Ascending aorta (tissue), 2 donors: ENCODE results near the gene MLLT11. TPM values are rescaled to one million over a fixed set of nuclear protein-coding genes. Genes with fewer than 3 reads are reported as not detected.

Source experiments
- DNase-seq, 2 donors: peaks; one replicate each; pipeline ENCODE4 v3.0.0-alpha.2; 2019; ENCODE audit warnings: low spot score in 2 of 2
- H3K27ac ChIP-seq, 2 donors: fragments of 200-600 bp; sonication (generic); one replicate each; pipeline ENCODE4 v1.5.1; 2016 to 2017; ENCODE audit warnings: mild to moderate bottlenecking in 1 of 2
- H3K27me3 ChIP-seq: fragments of 200-600 bp; sonication (generic); one replicate; pipeline ENCODE4 v1.5.1; 2017
- H3K36me3 ChIP-seq, 2 donors: fragments of 200-600 bp; sonication (generic); one replicate each; pipeline ENCODE4 v1.5.1; 2016
- H3K4me1 ChIP-seq, 2 donors: fragments of 200-600 bp; sonication (generic); one replicate each; pipeline ENCODE4 v1.5.1; 2016 to 2017; ENCODE audit warnings: mild to moderate bottlenecking in 1 of 2
- H3K4me3 ChIP-seq, 2 donors: fragments of 200-600 bp; sonication (generic); one replicate each; pipeline ENCODE4 v1.5.1; 2016 to 2017; ENCODE audit warnings: mild to moderate bottlenecking in 1 of 2
- H3K9me3 ChIP-seq, 2 donors: fragments of 200-600 bp; sonication (generic); one replicate each; pipeline ENCODE4 v1.5.1; 2016
- intact Hi-C: fragments of 100-400 bp; cut with DNase I; formaldehyde crosslinking; loops from one replicate; pipeline ENCODE4 v1.15.1; 2023
- total RNA-seq: library from RNA; depleted of rRNA; stranded (reverse); fragments of >200 nt; gene quantifications from one replicate; pipeline ENCODE4 v1.1.0, GENCODE V29; 2016
- TF ChIP-seq, protein P1 (sequence below), 3 experiments: fragments of 200-600 bp in 2 of 3; fragments of 450-650 bp in 1 of 3; sonication (generic) in 2 of 3; IDR thresholded peaks; one replicate each; pipeline ENCODE4 v1.5.1; 2016 to 2019; ENCODE audit warnings: antibody characterized with exemption in 3 of 3, mild to moderate bottlenecking in 1 of 3, moderate library complexity in 1 of 3

The MLLT11 gene
- total RNA-seq, 1 donor from 2014 or later, result 3.6 TPM

DNA sequence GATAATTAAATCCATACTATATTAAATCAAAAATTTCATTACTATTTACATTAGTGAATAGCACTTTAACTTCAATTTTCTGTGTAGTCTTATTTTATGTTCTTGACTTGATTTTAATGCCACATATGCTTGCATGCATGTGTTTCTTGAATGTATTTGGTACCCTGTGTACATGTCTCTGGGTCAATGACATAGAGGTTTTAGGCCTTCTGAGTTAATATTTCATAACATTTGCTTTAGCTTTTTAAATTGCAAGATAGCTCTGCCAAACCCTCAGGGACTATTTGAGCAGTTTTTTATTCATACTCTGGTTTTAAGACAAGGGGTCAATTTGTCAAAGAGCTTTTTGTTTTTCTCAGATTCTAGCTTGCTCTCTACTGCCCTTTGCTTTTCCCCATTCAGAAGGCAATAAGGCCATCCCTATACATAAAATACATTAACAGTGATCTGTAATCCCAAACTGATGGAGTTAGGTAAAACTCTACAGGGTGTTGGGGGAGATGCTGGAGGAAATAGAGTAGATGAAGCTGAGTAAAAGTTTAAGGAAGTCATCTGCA lies 5.0 kb downstream of the MLLT11 start:
- no peak for DNase-seq
- Histone ChIP-seq H3K4me1 (peaks cover 0 to 13% of the 10 kb centered on the region in 2 donors), H3K9me3 (no peaks in the 10 kb centered on the region), H3K4me3 (no peak overlapping the region), H3K27ac (no peak overlapping the region), H3K27me3 (no peaks in the 10 kb centered on the region), H3K36me3 (no peaks in the 10 kb centered on the region)
- intact Hi-C loops, result no loop called here
- TF ChIP-seq, protein P1, sequence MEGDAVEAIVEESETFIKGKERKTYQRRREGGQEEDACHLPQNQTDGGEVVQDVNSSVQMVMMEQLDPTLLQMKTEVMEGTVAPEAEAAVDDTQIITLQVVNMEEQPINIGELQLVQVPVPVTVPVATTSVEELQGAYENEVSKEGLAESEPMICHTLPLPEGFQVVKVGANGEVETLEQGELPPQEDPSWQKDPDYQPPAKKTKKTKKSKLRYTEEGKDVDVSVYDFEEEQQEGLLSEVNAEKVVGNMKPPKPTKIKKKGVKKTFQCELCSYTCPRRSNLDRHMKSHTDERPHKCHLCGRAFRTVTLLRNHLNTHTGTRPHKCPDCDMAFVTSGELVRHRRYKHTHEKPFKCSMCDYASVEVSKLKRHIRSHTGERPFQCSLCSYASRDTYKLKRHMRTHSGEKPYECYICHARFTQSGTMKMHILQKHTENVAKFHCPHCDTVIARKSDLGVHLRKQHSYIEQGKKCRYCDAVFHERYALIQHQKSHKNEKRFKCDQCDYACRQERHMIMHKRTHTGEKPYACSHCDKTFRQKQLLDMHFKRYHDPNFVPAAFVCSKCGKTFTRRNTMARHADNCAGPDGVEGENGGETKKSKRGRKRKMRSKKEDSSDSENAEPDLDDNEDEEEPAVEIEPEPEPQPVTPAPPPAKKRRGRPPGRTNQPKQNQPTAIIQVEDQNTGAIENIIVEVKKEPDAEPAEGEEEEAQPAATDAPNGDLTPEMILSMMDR (IDR thresholded peaks at IDR 0.05), result no peak

DNA sequence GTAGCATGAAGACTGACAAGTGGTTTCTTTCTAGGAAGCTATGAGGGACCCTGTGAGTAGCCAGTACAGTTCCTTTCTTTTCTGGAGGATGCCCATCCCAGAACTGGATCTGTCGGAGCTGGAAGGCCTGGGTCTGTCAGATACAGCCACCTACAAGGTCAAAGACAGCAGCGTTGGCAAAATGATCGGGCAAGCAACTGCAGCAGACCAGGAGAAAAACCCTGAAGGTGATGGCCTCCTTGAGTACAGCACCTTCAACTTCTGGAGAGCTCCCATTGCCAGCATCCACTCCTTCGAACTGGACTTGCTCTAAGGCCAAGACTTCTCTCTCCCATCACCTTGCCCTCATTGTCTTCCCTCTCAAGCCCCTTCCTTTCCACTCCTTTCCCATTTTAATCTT lies 7.0 kb downstream of the MLLT11 start:
- DNase-seq, result peak in 1 of 2 donors; percentile 37
- intact Hi-C loops, result no loop called here
- H3K27me3 ChIP-seq, result no peaks in the 10 kb centered on the region
- no peaks in the 10 kb centered on the region for H3K9me3 ChIP-seq
- no peak overlapping the region for H3K4me3 ChIP-seq
- H3K36me3 ChIP-seq, result no peaks in the 10 kb centered on the region
- no peak overlapping the region for H3K27ac ChIP-seq
- TF ChIP-seq, protein P1 (IDR thresholded peaks at IDR 0.05), result no peak
- H3K4me1 ChIP-seq, result peaks cover 0 to 15% of the 10 kb centered on the region in 2 donors

DNA sequence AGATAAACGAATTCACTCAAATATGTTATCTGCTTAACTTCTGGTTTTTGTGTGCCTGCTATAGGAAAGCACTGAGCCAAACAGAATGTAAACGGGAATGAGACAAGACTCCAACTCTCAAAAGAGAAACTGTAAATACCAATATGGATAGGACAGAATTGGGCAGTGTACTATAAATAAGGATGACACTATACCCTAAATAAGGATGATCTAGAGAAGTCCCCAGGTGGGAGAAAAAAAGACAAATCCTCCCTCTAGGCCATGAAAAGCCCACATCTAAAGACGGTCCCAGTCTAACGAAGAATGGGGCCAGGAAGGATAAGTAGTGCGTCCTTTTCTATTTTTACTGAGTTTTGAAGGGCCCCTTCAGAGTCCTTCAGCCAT lies 8.9 kb downstream of the MLLT11 start:
- Histone ChIP-seq H3K9me3 (no peaks in the 10 kb centered on the region), H3K36me3 (no peaks in the 10 kb centered on the region), H3K4me3 (peak overlapping the region in 1 of 2 donors; percentile 88), H3K27ac (peak overlapping the region; percentile 98 to 99), H3K4me1 (peaks cover 0 to 5% of the 10 kb centered on the region in 2 donors), H3K27me3 (no peaks in the 10 kb centered on the region)
- intact Hi-C loops, result no loop called here
- TF ChIP-seq, protein P1 (IDR thresholded peaks at IDR 0.05), result no peak
- DNase-seq, result no peak

DNA sequence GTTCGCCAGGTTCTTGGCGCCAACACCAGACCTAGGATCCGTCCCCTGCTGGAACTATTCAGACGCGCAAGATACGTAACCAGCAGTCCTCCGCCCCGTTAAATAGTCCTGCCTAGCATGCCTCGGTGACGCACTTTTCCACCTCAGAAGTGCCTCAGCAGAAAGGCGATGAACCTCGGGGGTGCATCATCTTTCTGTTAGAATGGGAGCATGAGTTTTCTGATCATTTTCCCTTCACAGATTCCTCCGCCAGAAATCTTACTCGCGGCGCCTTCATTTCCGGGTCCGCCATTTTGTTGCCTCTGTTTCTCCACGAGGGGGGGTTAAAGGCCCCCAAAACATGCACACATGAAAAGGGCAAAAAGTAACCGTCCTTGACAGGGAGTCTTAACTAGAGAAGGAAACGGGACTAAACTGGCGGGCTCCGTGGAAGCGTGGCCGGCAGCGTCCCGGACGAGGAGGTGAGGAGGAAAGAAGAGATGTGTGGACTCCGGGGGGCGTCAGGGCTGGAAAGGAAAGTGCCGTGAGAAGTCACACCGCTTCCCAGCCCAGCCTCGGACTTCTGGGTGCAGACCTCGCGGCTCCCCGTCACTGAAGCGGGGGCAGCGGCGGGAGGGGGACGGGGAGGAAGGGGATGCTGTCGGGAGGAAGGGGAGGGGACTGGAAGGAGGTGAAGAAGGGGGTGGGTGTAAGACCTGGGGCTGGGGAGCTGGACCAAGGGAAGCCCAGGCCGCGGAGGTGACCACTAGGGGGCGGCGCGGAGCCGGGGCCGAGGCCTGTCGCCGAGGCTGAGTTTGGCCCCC lies 10.5 kb downstream of the MLLT11 start, which contains the start of gene GABPB2:
TSS of gene GABPB2 (plus strand) at position 288 of the 803 bp plus-strand sequence. CDS start 17,429 bp downstream, outside the sequence.
- H3K4me1 ChIP-seq, result peaks cover 0 to 5% of the 10 kb centered on the region in 2 donors
- TF ChIP-seq, protein P1 (IDR thresholded peaks at IDR 0.05), result peak; percentile 79 to 91 (median 85)
- H3K27ac ChIP-seq, result peak within 1 kb of the TSS; percentile 98 to 99
- H3K9me3 ChIP-seq, result no peaks in the 10 kb centered on the region
- no peaks in the 10 kb centered on the region for H3K27me3 ChIP-seq
- intact Hi-C loops, result loop anchor here (1.0 to 5.0 kb wide), 5 partner anchors 11 to 708 kb away; partner anchors contain the start of genes CDC42SE1, LYSMD1, PRUNE1 and RPRD2
- H3K4me3 ChIP-seq, result peak within 1 kb of the TSS; percentile 58 to 88
- peak; percentile 80 to 97 for DNase-seq
- no peaks in the 10 kb centered on the region for H3K36me3 ChIP-seq

DNA sequence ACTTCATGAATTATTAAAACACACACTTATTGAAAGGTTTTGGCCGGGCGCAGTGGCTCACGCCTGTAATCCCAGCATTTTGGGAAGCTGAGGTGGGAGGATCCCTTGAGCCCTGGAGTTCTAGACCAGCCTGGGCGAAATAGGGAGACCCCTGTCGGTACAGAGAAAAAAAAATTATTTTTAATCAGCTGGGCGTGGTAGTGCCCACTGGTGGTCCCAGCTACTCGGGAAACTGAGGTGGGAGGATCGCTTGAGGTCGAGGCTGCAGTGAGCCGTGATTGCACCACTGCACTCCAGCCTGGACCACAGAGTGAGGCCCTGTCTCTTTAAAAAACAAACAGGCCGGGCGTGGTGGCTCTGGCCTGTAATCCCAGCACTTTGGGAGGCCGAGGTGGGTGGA lies 12.0 kb downstream of the MLLT11 start:
- Histone ChIP-seq H3K27ac (peak overlapping the region in 1 of 2 donors; percentile 98), H3K4me3 (no peak overlapping the region), H3K9me3 (no peaks in the 10 kb centered on the region), H3K4me1 (peaks cover 0 to 5% of the 10 kb centered on the region in 2 donors), H3K27me3 (no peaks in the 10 kb centered on the region), H3K36me3 (no peaks in the 10 kb centered on the region)
- DNase-seq, result no peak
- intact Hi-C loops, result loop anchor here (5.0 kb wide), 2 partner anchors 45 to 710 kb away; partner anchors contain the start of gene RPRD2
- TF ChIP-seq, protein P1 (IDR thresholded peaks at IDR 0.05), result no peak
